Keratinocyte (primary cell): Measurements from ENCODE around the gene AUNIP. TPM values are rescaled to one million over a fixed set of nuclear protein-coding genes. Genes with fewer than 3 reads are reported as not detected.

Experiments
- DNase-seq: peaks from one replicate; pipeline ENCODE4 v3.0.0-alpha.2; 2011; ENCODE audit warnings: low read depth, missing footprints, low spot score
- FAIRE-seq: peaks from 2 replicates; lab custom pipeline; 2011; peaks lifted over from hg19 to GRCh38; lab: Jason Lieb, UNC
- H2AFZ ChIP-seq: 2 replicates; pipeline ENCODE4 v1.6.0; 2012; ENCODE audit warnings: low read length, control low read depth, inconsistent platforms; ENCODE audit not compliant: control insufficient read depth
- H3K27ac ChIP-seq: 2 replicates; pipeline ENCODE4 v1.5.1; 2011; ENCODE audit warnings: low read length; ENCODE audit not compliant: control insufficient read depth, insufficient read depth
- H3K27me3 ChIP-seq: 3 replicates; pipeline ENCODE4 v1.6.0; 2011; ENCODE audit warnings: low read length; ENCODE audit not compliant: control insufficient read depth, insufficient read depth; ENCODE audit errors: extremely low read depth
- H3K36me3 ChIP-seq, 2 experiments: 2 replicates in 1 of 2; 3 replicates in 1 of 2; pipeline ENCODE4 v1.5.1; 2011; ENCODE audit warnings: low read length in 2 of 2, mild to moderate bottlenecking in 1 of 2; ENCODE audit not compliant: control insufficient read depth in 2 of 2, insufficient read depth in 2 of 2; ENCODE audit errors: extremely low read depth in 1 of 2
- H3K4me1 ChIP-seq: 3 replicates; pipeline ENCODE4 v1.5.1; 2011; ENCODE audit warnings: low read length; ENCODE audit not compliant: control insufficient read depth, insufficient read depth; ENCODE audit errors: extremely low read depth
- H3K4me2 ChIP-seq: 3 replicates; pipeline ENCODE4 v1.6.0; 2011; ENCODE audit warnings: low read depth, low read length; ENCODE audit not compliant: control insufficient read depth, insufficient read depth; ENCODE audit errors: extremely low read depth
- H3K4me3 ChIP-seq, 3 experiments: fragments of 200-600 bp in 1 of 3; sonication (generic) in 1 of 3; 2 replicates in 2 of 3; 3 replicates in 1 of 3; pipeline ENCODE4 v1.5.1; 2011 to 2016; ENCODE audit warnings: low read length in 3 of 3, mild to moderate bottlenecking in 3 of 3, control low read depth in 2 of 3, inconsistent platforms in 1 of 3, low read depth in 1 of 3, mixed read lengths in 1 of 3, mixed run types in 1 of 3, moderate library complexity in 1 of 3; ENCODE audit not compliant: control insufficient read depth in 2 of 3, insufficient read depth in 2 of 3; ENCODE audit errors: extremely low read depth in 1 of 3
- H3K79me2 ChIP-seq: 2 replicates; pipeline ENCODE4 v1.6.0; 2012; ENCODE audit warnings: low read length; ENCODE audit not compliant: control insufficient read depth, insufficient read depth
- H3K9ac ChIP-seq: 3 replicates; pipeline ENCODE4 v1.6.0; 2011; ENCODE audit warnings: low read length; ENCODE audit not compliant: control insufficient read depth, insufficient read depth; ENCODE audit errors: extremely low read depth
- H3K9me1 ChIP-seq: 3 replicates; pipeline ENCODE4 v1.6.0; 2011; ENCODE audit warnings: low read length; ENCODE audit not compliant: control insufficient read depth, insufficient read depth; ENCODE audit errors: extremely low read depth
- H3K9me3 ChIP-seq: 2 replicates; pipeline ENCODE4 v1.5.1; 2012; ENCODE audit warnings: low read depth, low read length; ENCODE audit not compliant: control insufficient read depth
- H4K20me1 ChIP-seq: 3 replicates; pipeline ENCODE4 v1.6.0; 2011; ENCODE audit warnings: low read length; ENCODE audit not compliant: control insufficient read depth, insufficient read depth; ENCODE audit errors: extremely low read depth
- CTCF ChIP-seq, 3 experiments: IDR thresholded peaks in 1 of 3; conservative IDR thresholded peaks in 1 of 3; optimal IDR thresholded peaks in 1 of 3; 2 replicates in 2 of 3; 3 replicates in 1 of 3; pipeline versions ENCODE3 to v1.5.1; 2011; ENCODE audit warnings: low read length in 3 of 3, mild to moderate bottlenecking in 3 of 3, moderate library complexity in 2 of 3, control low read depth in 1 of 3, inconsistent platforms in 1 of 3; ENCODE audit not compliant: insufficient read depth in 2 of 3; ENCODE audit errors: extremely low read depth in 1 of 3
- EZH2 ChIP-seq: IDR thresholded peaks from one replicate; pipeline ENCODE4 v1.6.1; 2012; ENCODE audit warnings: inconsistent platforms, mild to moderate bottlenecking, low read length, moderate library complexity
- dilution Hi-C: fragments of 300-500 bp; cut with MboI; formaldehyde crosslinking; loops from one replicate; pipeline ENCODE4 v1.7.0; 2020; ENCODE audit warnings: low sequenced_read_pairs; ENCODE audit not compliant: extremely low pct_ligation_motif_present
- polyA plus RNA-seq, 5 experiments: library from polyadenylated mRNA; depleted of rRNA in 3 of 5; stranded (reverse) in 3 of 5; stranded (forward) in 1 of 5; unstranded in 1 of 5; fragments of >200 nt; gene quantifications; 1 replicate in 1 of 5; 2 replicates in 3 of 5; 3 replicates in 1 of 5; pipeline versions ENCODE4 v1.2.1 to v1.2.3, GENCODE V29; 2011 to 2012; ENCODE audit warnings: missing spikeins in 2 of 5, low read depth in 1 of 5, low replicate concordance in 1 of 5

AUNIP gene
- polyA plus RNA-seq, 1 donor (not counting 4 experiments of a cell fraction or from before 2014, with no cell fraction given): 9.3 TPM

DNA sequence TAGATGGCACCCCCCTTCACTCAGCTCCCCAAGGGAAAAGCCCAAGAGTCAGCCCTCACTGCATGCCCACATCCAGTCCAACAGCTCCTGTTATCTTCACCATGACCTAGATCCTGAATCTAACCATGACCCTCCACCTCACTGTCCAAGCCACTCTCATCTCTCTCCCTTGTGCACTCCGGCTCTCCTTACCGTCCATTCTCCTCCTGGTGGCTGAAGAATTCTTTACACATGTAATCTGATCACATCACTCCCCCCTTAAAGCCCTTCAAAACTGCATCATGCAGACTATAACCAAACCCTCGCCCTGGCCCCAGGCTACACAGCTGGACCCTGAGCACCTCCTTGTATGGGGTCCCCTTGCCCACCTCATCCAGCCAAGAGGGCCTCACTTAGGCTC, 30.2 kb upstream of the AUNIP start:
- no peak for FAIRE-seq

GRCh38 chr1:25888426-25888987, 29.2 kb upstream of the AUNIP start:
- no peak overlapping the region for H3K4me3 ChIP-seq
- no peak overlapping the region for H3K9ac ChIP-seq
- H3K4me1 ChIP-seq: peaks cover 51% of the 10 kb centered on the region
- no peaks in the 10 kb centered on the region for H3K36me3 ChIP-seq
- H4K20me1 ChIP-seq: no peaks in the 10 kb centered on the region
- TF ChIP-seq EZH2 (no peak), CTCF (optimal IDR thresholded peaks at IDR 0.05 in 1 of 3, IDR thresholded peaks at IDR 0.05 in 1 of 3, conservative IDR thresholded peaks at IDR 0.05 in 1 of 3; ENCODE audit: extremely low read depth in 1 of 3, insufficient read depth in 2 of 3, low read length in 3 of 3) (no peak)
- H3K4me2 ChIP-seq: peak overlapping the region; percentile 14
- dilution Hi-C loops: loop anchor here (25.0 kb wide), 1 partner anchor 99 kb away; the partner anchor contains the start of gene PAFAH2
- peak; percentile 80 for FAIRE-seq
- DNase-seq: no peak
- H3K9me3 ChIP-seq: no peaks in the 10 kb centered on the region
- no peaks in the 10 kb centered on the region for H3K27me3 ChIP-seq
- peak overlapping the region; percentile 3 for H3K27ac ChIP-seq
- no peaks in the 10 kb centered on the region for H3K9me1 ChIP-seq
- no peaks in the 10 kb centered on the region for H3K79me2 ChIP-seq
- H2AFZ ChIP-seq: peak overlapping the region; percentile 54

More for the DNA sequence above, 30.2 kb upstream of the AUNIP start:
- H3K27me3 ChIP-seq: no peaks in the 10 kb centered on the region
- no peaks in the 10 kb centered on the region for H3K9me3 ChIP-seq
- TF ChIP-seq CTCF (optimal IDR thresholded peaks at IDR 0.05 in 1 of 3, IDR thresholded peaks at IDR 0.05 in 1 of 3, conservative IDR thresholded peaks at IDR 0.05 in 1 of 3; ENCODE audit: extremely low read depth in 1 of 3, insufficient read depth in 2 of 3, low read length in 3 of 3) (peak; percentile 13 to 17 (median 17)), EZH2 (no peak)
- no peaks in the 10 kb centered on the region for H4K20me1 ChIP-seq
- no peak overlapping the region for H2AFZ ChIP-seq
- H3K4me3 ChIP-seq: no peak overlapping the region
- H3K36me3 ChIP-seq: no peaks in the 10 kb centered on the region
- H3K4me1 ChIP-seq: peaks cover 51% of the 10 kb centered on the region
- DNase-seq: no peak
- dilution Hi-C loops: loop anchor here (25.0 kb wide), 1 partner anchor 98 kb away; the partner anchor contains the start of gene PAFAH2
- no peaks in the 10 kb centered on the region for H3K9me1 ChIP-seq
- no peak overlapping the region for H3K9ac ChIP-seq
- H3K4me2 ChIP-seq: peak overlapping the region; percentile 69
- peak overlapping the region; percentile 74 for H3K27ac ChIP-seq
- no peaks in the 10 kb centered on the region for H3K79me2 ChIP-seq
